ENCODE data around the gene CSNK1G2.

The CSNK1G2 gene

DNA sequence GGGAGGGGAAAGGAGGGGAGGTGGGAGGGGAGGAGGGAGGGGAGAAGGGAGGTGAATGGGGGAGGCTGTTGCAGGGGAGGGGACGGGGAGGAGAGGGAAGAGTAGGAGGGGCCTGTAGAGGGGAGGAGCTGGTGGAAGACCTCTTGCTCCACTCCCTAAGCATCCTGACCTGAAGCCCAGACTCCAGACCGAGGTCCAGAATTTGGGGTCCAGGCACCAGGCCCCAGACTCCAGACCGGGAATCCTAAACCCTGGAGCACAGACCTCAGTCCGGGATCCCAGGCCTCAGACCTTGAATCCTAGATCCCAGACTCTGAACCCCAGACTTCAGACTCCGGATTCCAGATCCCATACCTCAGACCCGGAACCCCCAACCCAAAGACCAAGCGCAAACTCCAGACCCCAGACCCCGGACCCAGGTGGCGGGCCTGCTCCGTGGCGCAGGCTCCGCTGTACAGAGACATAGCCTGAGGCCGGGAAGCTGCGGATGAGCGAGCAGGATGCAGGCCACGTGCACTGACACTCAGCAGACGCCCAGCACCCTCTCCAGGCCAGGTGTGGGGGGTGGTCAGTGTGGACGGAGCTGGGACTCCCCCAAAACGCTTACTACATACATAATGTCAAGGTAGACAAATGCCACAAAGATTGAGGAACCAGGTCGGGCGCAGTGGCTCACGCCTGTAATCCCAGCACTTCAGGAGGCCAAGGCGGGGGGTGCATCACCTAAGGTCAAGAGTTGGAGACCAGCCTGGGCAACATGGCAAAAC lies 75.3 kb downstream of the CSNK1G2 start:
- H3K9ac ChIP-seq (ENCODE audit: insufficient read length, low read depth), result peak overlapping the region; percentile 36
- H3K4me1 ChIP-seq (ENCODE audit: insufficient read depth, insufficient read length), result peaks cover 9% of the 10 kb centered on the region
- peaks cover 11% of the 10 kb centered on the region for H3K36me3 ChIP-seq (ENCODE audit: insufficient read depth, insufficient read length, low read length)
- no peaks in the 10 kb centered on the region for H3K9me3 ChIP-seq (ENCODE audit: insufficient read depth, low read length)
- no peak for DNase-seq (ENCODE audit: low read depth, low spot score)
- H3K4me3 ChIP-seq (ENCODE audit: insufficient read length, low read depth), result peak overlapping the region; percentile 8
- H3K27me3 ChIP-seq (ENCODE audit: insufficient read depth, insufficient read length), result no peaks in the 10 kb centered on the region
- TF ChIP-seq SUZ12 (IDR thresholded peaks at IDR 0.05; ENCODE audit: extremely low read depth, insufficient read depth, insufficient read length) (no peak), YY1 (IDR thresholded peaks at IDR 0.05; ENCODE audit: insufficient read depth, insufficient read length) (no peak), ZNF274 (IDR thresholded peaks at IDR 0.05; ENCODE audit: low read depth, low read length) (no peak)

DNA sequence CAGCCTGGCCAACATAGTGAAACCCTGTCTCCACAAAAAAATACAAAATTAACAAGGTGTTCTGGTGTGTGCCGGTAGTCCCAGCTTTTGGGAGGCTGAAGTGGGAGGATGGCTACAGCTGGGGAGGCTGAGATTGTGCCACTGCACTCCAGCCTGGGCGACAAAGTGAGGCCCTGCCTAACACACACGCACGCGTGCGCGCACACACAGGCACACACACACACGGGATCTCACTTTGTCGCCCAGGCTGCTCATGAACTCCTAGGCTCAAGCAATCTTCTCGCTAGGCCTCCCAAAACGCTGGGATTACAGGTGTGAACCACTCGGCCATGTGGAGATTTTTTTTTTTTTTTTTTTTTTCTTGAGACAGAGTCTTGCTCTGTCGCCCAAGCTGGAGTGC lies 77.8 kb downstream of the CSNK1G2 start:
- H3K36me3 ChIP-seq (ENCODE audit: insufficient read depth, insufficient read length, low read length), result no peaks in the 10 kb centered on the region
- no peak for TF ChIP-seq SUZ12 (IDR thresholded peaks at IDR 0.05; ENCODE audit: extremely low read depth, insufficient read depth, insufficient read length)
- TF ChIP-seq YY1 (IDR thresholded peaks at IDR 0.05; ENCODE audit: insufficient read depth, insufficient read length), result no peak
- no peak for TF ChIP-seq ZNF274 (IDR thresholded peaks at IDR 0.05; ENCODE audit: low read depth, low read length)
- no peaks in the 10 kb centered on the region for H3K9me3 ChIP-seq (ENCODE audit: insufficient read depth, low read length)
- H3K27me3 ChIP-seq (ENCODE audit: insufficient read depth, insufficient read length), result no peaks in the 10 kb centered on the region
- peaks cover 5% of the 10 kb centered on the region for H3K4me1 ChIP-seq (ENCODE audit: insufficient read depth, insufficient read length)
- H3K9ac ChIP-seq (ENCODE audit: insufficient read length, low read depth), result no peak overlapping the region
- no peak overlapping the region for H3K4me3 ChIP-seq (ENCODE audit: insufficient read length, low read depth)
- no peak for DNase-seq (ENCODE audit: low read depth, low spot score)

DNA sequence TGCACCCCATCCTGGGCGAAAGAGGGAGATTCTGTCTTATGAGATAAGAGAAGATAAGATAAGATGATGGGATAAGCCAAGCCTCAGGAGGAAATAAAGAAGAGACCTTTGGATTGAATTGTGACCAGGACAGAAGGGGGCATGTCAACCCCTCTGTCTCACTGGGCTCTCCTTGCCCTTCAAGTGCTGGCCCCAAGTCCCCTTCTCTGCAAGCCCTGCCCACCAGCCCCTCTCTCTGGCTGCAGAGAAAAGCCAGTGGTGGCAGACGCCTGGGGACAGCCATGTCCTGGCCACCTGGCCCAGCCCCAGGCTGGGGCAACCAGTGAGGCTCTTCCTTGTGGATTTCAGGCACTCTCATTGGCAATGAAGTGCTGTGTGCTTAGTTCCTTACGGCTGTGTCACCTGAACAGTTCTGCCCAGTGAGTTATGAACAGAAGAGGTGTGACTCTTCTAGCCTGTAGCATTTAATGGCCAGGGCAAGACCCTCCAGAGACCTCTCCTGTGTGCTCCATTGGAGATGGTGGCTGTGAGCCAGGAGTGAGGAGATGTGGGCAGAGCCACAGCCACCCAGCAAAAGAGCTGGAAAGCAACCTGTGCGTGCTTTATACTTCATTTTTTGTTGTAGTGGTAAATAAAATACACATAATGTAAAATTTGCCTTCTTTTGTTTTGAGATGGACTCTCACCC lies 80.6 kb downstream of the CSNK1G2 start:
- Histone ChIP-seq H3K27me3 (ENCODE audit: insufficient read depth, insufficient read length) (no peaks in the 10 kb centered on the region), H3K9ac (ENCODE audit: insufficient read length, low read depth) (no peak overlapping the region), H3K9me3 (ENCODE audit: insufficient read depth, low read length) (peaks cover 6% of the 10 kb centered on the region; the same call in 1 of the 2 replicates), H3K36me3 (ENCODE audit: insufficient read depth, insufficient read length, low read length) (no peaks in the 10 kb centered on the region), H3K4me3 (ENCODE audit: insufficient read length, low read depth) (no peak overlapping the region), H3K4me1 (ENCODE audit: insufficient read depth, insufficient read length) (no peaks in the 10 kb centered on the region)
- DNase-seq (ENCODE audit: low read depth, low spot score), result no peak
- TF ChIP-seq SUZ12 (IDR thresholded peaks at IDR 0.05; ENCODE audit: extremely low read depth, insufficient read depth, insufficient read length), result no peak
- TF ChIP-seq YY1 (IDR thresholded peaks at IDR 0.05; ENCODE audit: insufficient read depth, insufficient read length), result no peak
- no peak for TF ChIP-seq ZNF274 (IDR thresholded peaks at IDR 0.05; ENCODE audit: low read depth, low read length)

DNA sequence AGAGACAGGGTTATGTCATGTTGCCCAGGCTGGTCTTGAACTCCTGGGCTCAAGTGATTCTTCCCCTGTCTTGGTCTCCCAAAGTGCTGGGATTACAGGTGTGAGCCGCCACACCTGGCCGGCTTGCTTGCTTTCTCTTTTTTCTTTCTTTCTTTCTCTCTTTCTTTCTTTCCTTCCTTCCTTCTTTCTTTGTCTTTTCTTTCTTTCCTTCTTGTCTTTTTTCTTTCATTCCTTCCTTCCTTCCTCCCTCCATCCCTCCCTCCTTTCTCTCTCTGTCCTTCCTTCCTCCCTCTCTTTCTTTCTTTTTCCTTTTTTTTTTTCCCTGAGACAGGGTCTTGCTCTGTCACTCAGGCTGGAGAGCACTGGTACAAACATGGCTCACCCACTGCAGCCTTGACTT lies 81.3 kb downstream of the CSNK1G2 start:
- DNase-seq (ENCODE audit: low read depth, low spot score), result no peak
- no peak for TF ChIP-seq ZNF274 (IDR thresholded peaks at IDR 0.05; ENCODE audit: low read depth, low read length)
- no peak for TF ChIP-seq YY1 (IDR thresholded peaks at IDR 0.05; ENCODE audit: insufficient read depth, insufficient read length)
- no peak for TF ChIP-seq SUZ12 (IDR thresholded peaks at IDR 0.05; ENCODE audit: extremely low read depth, insufficient read depth, insufficient read length)
- H3K9ac ChIP-seq (ENCODE audit: insufficient read length, low read depth), result no peak overlapping the region

DNA sequence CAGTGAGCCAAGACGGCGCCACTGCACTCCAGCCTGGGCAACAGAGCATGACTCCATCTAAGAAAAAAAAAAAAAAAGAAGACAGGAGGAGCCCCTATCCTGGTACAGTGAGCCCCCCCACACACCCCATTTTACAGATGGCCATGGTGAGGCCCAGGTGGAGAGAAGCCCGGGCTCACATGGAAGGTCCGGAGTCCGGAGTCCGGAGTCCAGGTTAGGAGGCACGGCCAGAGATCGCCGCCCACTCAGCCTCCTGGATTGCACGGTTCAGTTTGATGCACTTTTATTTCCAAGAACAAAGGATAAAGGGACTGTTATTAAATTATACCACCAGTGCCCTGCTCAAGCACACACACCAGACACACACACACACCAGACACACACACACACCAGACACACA lies 85.8 kb downstream of the CSNK1G2 start:
- no peak overlapping the region for H3K9ac ChIP-seq (ENCODE audit: insufficient read length, low read depth)
- H3K4me1 ChIP-seq (ENCODE audit: insufficient read depth, insufficient read length), result peaks cover 3% of the 10 kb centered on the region
- TF ChIP-seq YY1 (IDR thresholded peaks at IDR 0.05; ENCODE audit: insufficient read depth, insufficient read length) (no peak), SUZ12 (IDR thresholded peaks at IDR 0.05; ENCODE audit: extremely low read depth, insufficient read depth, insufficient read length) (no peak), ZNF274 (IDR thresholded peaks at IDR 0.05; ENCODE audit: low read depth, low read length) (no peak)
- DNase-seq (ENCODE audit: low read depth, low spot score), result no peak
- no peaks in the 10 kb centered on the region for H3K36me3 ChIP-seq (ENCODE audit: insufficient read depth, insufficient read length, low read length)
- H3K9me3 ChIP-seq (ENCODE audit: insufficient read depth, low read length), result peaks cover 9% of the 10 kb centered on the region; the same call in 1 of the 2 replicates
- no peak overlapping the region for H3K4me3 ChIP-seq (ENCODE audit: insufficient read length, low read depth)
- H3K27me3 ChIP-seq (ENCODE audit: insufficient read depth, insufficient read length), result no peaks in the 10 kb centered on the region

More for the DNA sequence above, 81.3 kb downstream of the CSNK1G2 start:
- H3K27me3 ChIP-seq (ENCODE audit: insufficient read depth, insufficient read length), result no peaks in the 10 kb centered on the region
- no peak overlapping the region for H3K4me3 ChIP-seq (ENCODE audit: insufficient read length, low read depth)
- no peaks in the 10 kb centered on the region for H3K36me3 ChIP-seq (ENCODE audit: insufficient read depth, insufficient read length, low read length)
- H3K4me1 ChIP-seq (ENCODE audit: insufficient read depth, insufficient read length), result no peaks in the 10 kb centered on the region
- peaks cover 6% of the 10 kb centered on the region; the same call in 1 of the 2 replicates for H3K9me3 ChIP-seq (ENCODE audit: insufficient read depth, low read length)

DNA sequence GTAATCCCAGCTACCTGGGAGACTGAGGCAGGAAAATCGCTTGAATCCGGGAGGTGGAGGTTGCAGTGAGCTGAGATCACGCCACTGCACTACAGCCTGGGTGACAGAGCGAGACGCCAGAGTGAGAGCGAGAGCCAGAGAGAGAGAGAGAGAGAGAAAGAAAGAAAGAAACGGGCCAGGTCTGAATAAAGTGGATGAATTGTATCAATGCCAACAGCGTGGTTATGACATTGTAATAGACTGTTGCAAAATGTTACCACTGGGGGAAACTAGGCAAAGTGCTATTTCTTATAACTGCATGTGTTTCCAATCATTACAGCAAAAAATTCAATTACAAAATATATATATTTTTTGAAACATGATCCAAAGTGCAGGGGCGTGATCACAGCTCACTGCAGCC lies 86.4 kb downstream of the CSNK1G2 start:
- Histone ChIP-seq H3K27me3 (ENCODE audit: insufficient read depth, insufficient read length) (no peaks in the 10 kb centered on the region), H3K9me3 (ENCODE audit: insufficient read depth, low read length) (peaks cover 9% of the 10 kb centered on the region; the same call in 1 of the 2 replicates), H3K4me3 (ENCODE audit: insufficient read length, low read depth) (no peak overlapping the region), H3K4me1 (ENCODE audit: insufficient read depth, insufficient read length) (peaks cover 6% of the 10 kb centered on the region), H3K36me3 (ENCODE audit: insufficient read depth, insufficient read length, low read length) (no peaks in the 10 kb centered on the region), H3K9ac (ENCODE audit: insufficient read length, low read depth) (no peak overlapping the region)
- TF ChIP-seq ZNF274 (IDR thresholded peaks at IDR 0.05; ENCODE audit: low read depth, low read length), result no peak
- DNase-seq (ENCODE audit: low read depth, low spot score), result no peak
